ENCODE data around the gene SECISBP2L. TPM values are rescaled to one million over a fixed set of nuclear protein-coding genes. Genes with fewer than 3 reads are reported as not detected.

The SECISBP2L gene
- total and polyA plus RNA-seq, 4 donors = 62.1 to 169 (median 85.7) TPM

Small RNA genes lying within 50 kb of the gene (small RNA-seq; reads per million reads assigned to genes)
- not detected for gene RF00019 (ENCODE audit: low replicate concordance)

Other genes with a start within 250 kb of the SECISBP2L start
- gene CEP152, start 235.4 kb downstream of the SECISBP2L start, total RNA-seq = 1 to 10 TPM; 6.2 to 6.6 TPM
- 1 to 10 TPM; 3.6 to 4.2 TPM for gene CEP152, start 235.4 kb downstream of the SECISBP2L start, polyA plus RNA-seq (ENCODE audit: insufficient read length in 2 of 2)
- gene EID1, start 168.3 kb downstream of the SECISBP2L start, total RNA-seq = 100 to 1,000 TPM; 241 to 470 TPM
- gene EID1, start 168.3 kb downstream of the SECISBP2L start, polyA plus RNA-seq (ENCODE audit: insufficient read length in 2 of 2) = 100 to 1,000 TPM; 358 to 413 TPM
- gene SHC4, start 82.5 kb downstream of the SECISBP2L start, total RNA-seq = 10 to 100 TPM; 11.0 to 30.8 TPM
- 10 to 100 TPM in 1 of 2 donors, 1 to 10 TPM in 1; 8.8 to 10.5 TPM for gene SHC4, start 82.5 kb downstream of the SECISBP2L start, polyA plus RNA-seq (ENCODE audit: insufficient read length in 2 of 2)
- 100 to 1,000 TPM in 1 of 2 donors, 10 to 100 TPM in 1; 58.9 to 111 TPM for gene COPS2, start 109.2 kb upstream of the SECISBP2L start, total RNA-seq
- gene COPS2, start 109.2 kb upstream of the SECISBP2L start, polyA plus RNA-seq (ENCODE audit: insufficient read length in 2 of 2) = 10 to 100 TPM; 67.3 to 85.7 TPM
- gene GALK2, start 123.8 kb upstream of the SECISBP2L start, total RNA-seq = 10 to 100 TPM; 44.5 to 48.4 TPM
- gene GALK2, start 123.8 kb upstream of the SECISBP2L start, polyA plus RNA-seq (ENCODE audit: insufficient read length in 2 of 2) = 10 to 100 TPM; 19.5 to 21.0 TPM

Data from spinal cord (tissue), 4 donors.